Brain pericyte (primary cell): ENCODE data around the gene CSNK1G2.

Experiments used
- DNase-seq: peaks from one replicate; pipeline ENCODE4 v3.0.0-alpha.2; 2012; ENCODE audit warnings: low read depth, low spot score

CSNK1G2 gene

GRCh38 chr19:1918975-1919374, 22.0 kb upstream of the CSNK1G2 start:
- DNase-seq: no peak

GRCh38 chr19:1920644-1921043, 20.3 kb upstream of the CSNK1G2 start:
- no peak for DNase-seq

- no peak for DNase-seq
These were observed 19.6 kb upstream of the CSNK1G2 start for GRCh38 chr19:1921326-1921725.

GRCh38 chr19:1921825-1922224, 19.1 kb upstream of the CSNK1G2 start:
- DNase-seq: no peak

- no peak for DNase-seq
These were observed 18.2 kb upstream of the CSNK1G2 start for GRCh38 chr19:1922803-1923202.

GRCh38 chr19:1923319-1923718, 17.7 kb upstream of the CSNK1G2 start:
- DNase-seq: no peak

GRCh38 chr19:1924320-1924961, 16.5 kb upstream of the CSNK1G2 start:
- DNase-seq: no peak

GRCh38 chr19:1925544-1925943, 15.4 kb upstream of the CSNK1G2 start:
- no peak for DNase-seq

GRCh38 chr19:1929021-1929742, 11.8 kb upstream of the CSNK1G2 start:
- no peak for DNase-seq

GRCh38 chr19:1931445-1931844, 9.5 kb upstream of the CSNK1G2 start:
- no peak for DNase-seq

GRCh38 chr19:1932395-1932794, 8.6 kb upstream of the CSNK1G2 start:
- no peak for DNase-seq

- DNase-seq: no peak
These were observed 7.7 kb upstream of the CSNK1G2 start for GRCh38 chr19:1933244-1933643.

- DNase-seq: no peak
These were observed 7.0 kb upstream of the CSNK1G2 start for GRCh38 chr19:1933942-1934341.

- DNase-seq: no peak
These were observed 5.3 kb upstream of the CSNK1G2 start for GRCh38 chr19:1935484-1936208.

GRCh38 chr19:1936430-1936829, 4.5 kb upstream of the CSNK1G2 start:
- DNase-seq: no peak

GRCh38 chr19:1936916-1937610, 3.9 kb upstream of the CSNK1G2 start:
- no peak for DNase-seq

- DNase-seq: no peak
These were observed 2.9 kb upstream of the CSNK1G2 start for GRCh38 chr19:1938071-1938470.

GRCh38 chr19:1942078-1942933, 1.3 kb downstream of the CSNK1G2 start:
- DNase-seq: no peak

GRCh38 chr19:1942934-1943555, 2.1 kb downstream of the CSNK1G2 start:
- no peak for DNase-seq

GRCh38 chr19:1943661-1944087, 2.7 kb downstream of the CSNK1G2 start:
- no peak for DNase-seq
